Esophagus (tissue), 2 donors: Measurements from ENCODE around the gene EDNRA. TPM values are rescaled to one million over a fixed set of nuclear protein-coding genes. Genes with fewer than 3 reads are reported as not detected.

Experiments used
- H3K27ac ChIP-seq, 2 donors: one replicate each; pipeline ENCODE4 v1.5.1; 2013; ENCODE audit warnings: low read depth in 2 of 2, mild to moderate bottlenecking in 2 of 2, inconsistent platforms in 1 of 2, low read length in 1 of 2, moderate library complexity in 1 of 2
- H3K27me3 ChIP-seq, 2 donors: one replicate each; pipeline ENCODE4 v1.6.1; 2013; ENCODE audit warnings: low read length in 2 of 2, control low read depth in 1 of 2, mild to moderate bottlenecking in 1 of 2; ENCODE audit not compliant: insufficient read depth in 2 of 2, control insufficient read depth in 1 of 2
- H3K36me3 ChIP-seq, 2 donors: one replicate each; pipeline ENCODE4 v1.6.1; 2013; ENCODE audit warnings: low read length in 1 of 2; ENCODE audit not compliant: control insufficient read depth in 2 of 2, insufficient read depth in 2 of 2
- H3K4me1 ChIP-seq, 2 donors: one replicate each; pipeline ENCODE4 v1.6.1; 2013; ENCODE audit warnings: low read length in 1 of 2; ENCODE audit not compliant: control insufficient read depth in 2 of 2, insufficient read depth in 2 of 2
- H3K4me3 ChIP-seq, 2 donors: one replicate each; pipeline ENCODE4 v1.5.1; 2013; ENCODE audit warnings: low read length in 2 of 2, mild to moderate bottlenecking in 2 of 2, low read depth in 1 of 2, moderate library complexity in 1 of 2
- H3K9me3 ChIP-seq, 2 donors: one replicate each; pipeline ENCODE4 v1.6.1; 2013; ENCODE audit warnings: mild to moderate bottlenecking in 2 of 2, low read depth in 1 of 2, low read length in 1 of 2, moderate library complexity in 1 of 2; ENCODE audit not compliant: control insufficient read depth in 2 of 2, insufficient read depth in 1 of 2
- WGBS, 2 donors: extraction: QIAGEN DNeasy Blood & Tissue Kit; methylation state at CpG; one replicate each; pipeline ENCODE4 v1.1.7; 2013; 5-methylcytosine and 5-hydroxymethylcytosine counted together
- polyA plus RNA-seq, 2 donors: library from polyadenylated mRNA; stranded (reverse); fragments of 200-250 nt; gene quantifications; one replicate each; pipeline ENCODE4 v1.2.3, GENCODE V29; 2013
- donor health status: healthy with polysubstance abuse.
- donor health status: Bipolar disorder and iron deficiency.

The EDNRA gene
- polyA plus RNA-seq, 2 donors: 0.49 to 1.6 TPM

DNA sequence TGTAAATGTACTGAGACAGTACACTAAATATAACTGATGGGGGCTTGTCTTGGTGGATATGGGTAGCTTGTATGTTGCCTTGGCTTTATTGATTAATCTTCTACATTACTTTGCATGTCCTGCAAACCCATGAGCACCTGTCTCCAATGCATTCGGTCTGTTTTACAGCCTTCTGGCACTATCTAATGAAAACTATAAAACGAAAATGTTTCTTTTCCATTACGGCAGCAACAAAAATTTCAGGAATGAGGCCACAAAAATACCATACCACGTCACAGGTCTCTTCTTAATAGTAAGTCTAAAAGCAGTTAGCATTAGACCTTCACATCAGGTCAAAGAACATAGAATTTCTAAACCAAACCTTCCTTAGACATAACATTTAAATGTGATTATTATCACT lies 49.8 kb downstream of the EDNRA start:
- no peak overlapping the region for H3K27ac ChIP-seq
- H3K9me3 ChIP-seq: no peaks in the 10 kb centered on the region
- H3K36me3 ChIP-seq: peaks cover 0 to 2% of the 10 kb centered on the region in 2 donors
- no peaks in the 10 kb centered on the region for H3K4me1 ChIP-seq
- H3K4me3 ChIP-seq: no peak overlapping the region
- WGBS, 2 donors: 76 to 85% methylated on average over 4 of the region's 4 CpGs
- no peaks in the 10 kb centered on the region for H3K27me3 ChIP-seq

DNA sequence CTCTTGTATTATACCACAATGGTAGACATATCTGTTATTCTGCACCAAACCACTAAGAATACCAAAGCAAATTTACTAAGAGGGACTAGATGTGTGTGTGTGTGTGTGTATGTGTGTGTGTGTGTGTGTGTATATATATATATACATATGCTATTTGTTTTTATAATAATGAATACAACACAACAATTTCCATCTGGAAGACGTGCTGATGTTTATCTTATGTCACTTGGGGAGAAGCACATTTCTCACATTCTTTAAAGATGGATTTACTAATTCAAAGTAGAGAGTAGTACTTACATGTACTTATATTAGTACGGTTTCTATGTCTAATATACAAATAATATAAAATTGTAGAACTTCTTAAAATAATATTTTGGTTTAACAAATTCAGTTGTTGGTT lies 52.0 kb downstream of the EDNRA start:
- no peak overlapping the region for H3K27ac ChIP-seq

DNA sequence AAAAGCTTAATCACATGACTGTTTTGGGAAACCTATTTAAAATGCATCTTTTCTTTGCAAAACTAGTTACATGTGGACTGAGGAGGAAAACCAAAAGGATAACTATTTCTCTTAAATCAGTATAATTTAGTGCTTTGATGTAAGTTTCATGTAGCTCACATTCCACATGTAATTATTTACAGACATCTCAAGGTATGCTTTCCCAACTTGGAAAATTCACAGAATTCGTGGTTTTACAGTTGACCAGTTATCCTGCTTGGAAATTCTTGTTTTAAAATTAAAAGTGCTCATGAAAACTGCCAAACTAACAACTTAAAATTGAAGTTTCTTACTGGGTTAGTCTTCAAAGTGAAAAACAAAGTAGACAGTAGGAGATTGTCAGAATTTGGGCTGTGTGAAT lies 52.4 kb downstream of the EDNRA start:
- H3K4me3 ChIP-seq: no peak overlapping the region
- 70 to 77% methylated on average over 1 of the region's 1 CpG for WGBS, 2 donors

More for the DNA sequence above, 52.0 kb downstream of the EDNRA start:
- WGBS, 2 donors: 62 to 64% methylated on average over 2 of the region's 2 CpGs
- H3K4me3 ChIP-seq: no peak overlapping the region
- no peaks in the 10 kb centered on the region for H3K27me3 ChIP-seq
- H3K9me3 ChIP-seq: no peaks in the 10 kb centered on the region
- H3K36me3 ChIP-seq: peaks cover 0 to 2% of the 10 kb centered on the region in 2 donors
- no peaks in the 10 kb centered on the region for H3K4me1 ChIP-seq

DNA sequence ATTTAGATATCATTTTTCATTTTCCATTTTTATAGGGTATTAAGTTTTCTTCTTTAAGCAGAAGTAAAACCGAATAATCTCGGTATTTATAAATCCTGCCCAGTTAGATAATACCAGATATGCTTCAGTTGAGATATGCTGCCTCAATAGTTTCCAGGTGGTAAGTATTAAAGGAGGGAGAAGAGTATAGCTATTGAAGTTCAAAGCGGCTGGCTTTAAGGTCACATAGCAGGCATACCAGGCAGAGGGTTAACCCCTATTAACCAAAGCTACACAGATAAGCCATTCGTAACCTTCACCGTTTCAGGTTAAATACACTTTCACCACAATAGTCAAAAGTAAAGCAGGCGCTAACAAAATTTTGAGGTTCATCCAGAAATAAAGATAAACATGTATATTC lies 54.2 kb downstream of the EDNRA start:
- Histone ChIP-seq H3K27ac (no peak overlapping the region), H3K4me1 (no peaks in the 10 kb centered on the region), H3K36me3 (peaks cover 0 to 2% of the 10 kb centered on the region in 2 donors), H3K4me3 (no peak overlapping the region), H3K9me3 (no peaks in the 10 kb centered on the region), H3K27me3 (no peaks in the 10 kb centered on the region)
- 75 to 79% methylated on average over 6 of the region's 6 CpGs for WGBS, 2 donors

More for the DNA sequence above, 52.4 kb downstream of the EDNRA start:
- Histone ChIP-seq H3K27ac (no peak overlapping the region), H3K4me1 (no peaks in the 10 kb centered on the region), H3K9me3 (no peaks in the 10 kb centered on the region), H3K27me3 (no peaks in the 10 kb centered on the region), H3K36me3 (peaks cover 0 to 2% of the 10 kb centered on the region in 2 donors)

DNA sequence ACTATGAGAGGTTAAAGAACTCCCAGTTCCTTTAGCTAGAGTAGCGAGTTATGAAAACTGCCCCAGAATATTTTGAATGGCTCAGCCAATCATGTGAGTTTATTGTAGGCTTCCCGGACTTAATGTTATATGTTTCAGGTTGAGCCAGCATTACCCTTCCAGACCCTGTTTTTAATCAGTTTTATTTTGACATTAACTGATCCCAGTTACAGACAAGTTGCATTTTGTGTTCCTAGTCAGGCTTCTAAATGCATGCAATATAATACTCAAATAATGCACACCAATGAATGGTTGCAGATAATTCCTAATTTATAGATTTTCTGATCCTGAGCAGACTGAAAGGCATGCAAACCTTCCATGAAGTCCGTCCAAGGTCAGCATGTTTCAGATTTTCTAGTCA lies 57.8 kb downstream of the EDNRA start:
- peaks cover 0 to 2% of the 10 kb centered on the region in 2 donors for H3K36me3 ChIP-seq
- H3K9me3 ChIP-seq: no peaks in the 10 kb centered on the region
- H3K27me3 ChIP-seq: no peaks in the 10 kb centered on the region
- H3K4me3 ChIP-seq: no peak overlapping the region
- no peak overlapping the region for H3K27ac ChIP-seq
- WGBS, 2 donors: 82 to 86% methylated on average over 3 of the region's 3 CpGs
- no peaks in the 10 kb centered on the region for H3K4me1 ChIP-seq

DNA sequence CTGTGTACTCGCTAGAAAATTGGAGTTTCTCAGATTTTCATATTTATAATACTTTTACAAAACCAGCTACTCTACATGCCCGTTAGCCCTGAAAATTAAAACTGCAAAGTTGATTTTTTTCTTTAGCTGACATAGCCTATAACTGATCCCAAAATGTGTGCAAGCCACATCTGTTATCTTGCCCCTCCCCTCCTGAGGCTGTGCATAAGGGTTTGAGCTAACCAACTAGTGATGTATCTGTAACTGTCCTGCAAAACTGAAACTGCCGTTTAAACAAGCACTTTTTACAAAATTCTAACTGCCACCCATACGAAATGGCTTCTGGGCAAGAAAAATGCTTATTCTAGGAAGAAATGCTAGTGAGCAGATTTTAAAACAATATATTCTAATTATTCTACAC lies 59.1 kb downstream of the EDNRA start:
- no peaks in the 10 kb centered on the region for H3K27me3 ChIP-seq
- H3K36me3 ChIP-seq: peaks cover 0 to 2% of the 10 kb centered on the region in 2 donors
- H3K4me1 ChIP-seq: no peaks in the 10 kb centered on the region
- H3K4me3 ChIP-seq: no peak overlapping the region
- 79 to 85% methylated on average over 4 of the region's 4 CpGs for WGBS, 2 donors
- H3K27ac ChIP-seq: no peak overlapping the region
- H3K9me3 ChIP-seq: no peaks in the 10 kb centered on the region

DNA sequence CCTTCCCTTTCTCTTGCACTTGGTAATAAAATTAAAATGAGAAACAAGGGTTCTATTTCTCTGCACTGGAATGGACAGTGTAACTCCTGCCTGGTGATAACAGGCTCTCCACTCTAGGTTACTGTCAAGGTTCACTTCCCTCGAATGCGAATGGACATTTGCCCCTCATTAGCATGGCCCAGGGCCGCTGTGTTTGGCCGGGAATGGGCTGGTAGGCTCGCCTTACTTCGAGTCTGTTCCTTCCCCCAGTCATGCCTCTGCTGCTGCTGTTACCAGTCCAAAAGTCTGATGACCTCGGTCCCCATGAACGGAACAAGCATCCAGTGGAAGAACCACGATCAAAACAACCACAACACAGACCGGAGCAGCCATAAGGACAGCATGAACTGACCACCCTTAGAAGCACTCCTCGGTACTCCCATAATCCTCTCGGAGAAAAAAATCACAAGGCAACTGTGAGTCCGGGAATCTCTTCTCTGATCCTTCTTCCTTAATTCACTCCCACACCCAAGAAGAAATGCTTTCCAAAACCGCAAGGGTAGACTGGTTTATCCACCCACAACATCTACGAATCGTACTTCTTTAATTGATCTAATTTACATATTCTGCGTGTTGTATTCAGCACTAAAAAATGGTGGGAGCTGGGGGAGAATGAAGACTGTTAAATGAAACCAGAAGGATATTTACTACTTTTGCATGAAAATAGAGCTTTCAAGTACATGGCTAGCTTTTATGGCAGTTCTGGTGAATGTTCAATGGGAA lies 61.5 kb downstream of the EDNRA start:
- H3K4me3 ChIP-seq: no peak overlapping the region
- H3K36me3 ChIP-seq: no peaks in the 10 kb centered on the region
- 87 to 91% methylated on average over 17 of the region's 17 CpGs for WGBS, 2 donors
- H3K9me3 ChIP-seq: no peaks in the 10 kb centered on the region
- no peaks in the 10 kb centered on the region for H3K4me1 ChIP-seq
- no peaks in the 10 kb centered on the region for H3K27me3 ChIP-seq
- H3K27ac ChIP-seq: no peak overlapping the region

DNA sequence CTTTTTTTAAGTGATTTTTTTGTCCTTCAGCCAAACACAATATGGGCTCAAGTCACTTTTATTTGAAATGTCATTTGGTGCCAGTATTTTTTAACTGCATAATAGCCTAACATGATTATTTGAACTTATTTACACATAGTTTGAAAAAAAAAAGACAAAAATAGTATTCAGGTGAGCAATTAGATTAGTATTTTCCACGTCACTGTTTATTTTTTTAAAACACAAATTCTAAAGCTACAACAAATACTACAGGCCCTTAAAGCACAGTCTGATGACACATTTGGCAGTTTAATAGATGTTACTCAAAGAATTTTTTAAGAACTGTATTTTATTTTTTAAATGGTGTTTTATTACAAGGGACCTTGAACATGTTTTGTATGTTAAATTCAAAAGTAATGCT lies 62.1 kb downstream of the EDNRA start:
- WGBS, 2 donors: 60 to 65% methylated on average over 1 of the region's 1 CpG
- no peaks in the 10 kb centered on the region for H3K9me3 ChIP-seq
- H3K4me3 ChIP-seq: no peak overlapping the region
- H3K27ac ChIP-seq: no peak overlapping the region
- no peaks in the 10 kb centered on the region for H3K36me3 ChIP-seq
- no peaks in the 10 kb centered on the region for H3K4me1 ChIP-seq
- no peaks in the 10 kb centered on the region for H3K27me3 ChIP-seq

DNA sequence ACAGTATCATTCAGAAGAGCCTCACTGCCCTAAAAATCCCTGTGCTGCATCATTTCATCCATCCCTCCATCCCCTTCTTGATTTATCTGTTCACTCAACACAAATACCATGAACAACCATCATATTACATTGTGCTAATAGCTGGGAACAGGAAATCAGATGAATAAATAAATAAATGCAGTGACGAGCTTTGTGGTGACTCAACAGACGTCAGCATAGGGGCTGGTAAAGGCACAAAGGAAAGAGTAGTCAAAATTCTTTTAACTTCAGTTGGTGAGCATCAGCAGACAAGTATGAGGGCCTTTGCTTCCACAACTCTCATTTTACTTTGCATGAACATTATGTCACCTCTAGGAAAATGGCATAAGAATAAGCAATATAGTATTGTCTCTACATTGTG lies 65.5 kb downstream of the EDNRA start:
- 51 to 55% methylated on average over 2 of the region's 2 CpGs for WGBS, 2 donors
- no peaks in the 10 kb centered on the region for H3K9me3 ChIP-seq
- no peaks in the 10 kb centered on the region for H3K4me1 ChIP-seq
- H3K4me3 ChIP-seq: no peak overlapping the region
- no peak overlapping the region for H3K27ac ChIP-seq
- H3K27me3 ChIP-seq: no peaks in the 10 kb centered on the region
- H3K36me3 ChIP-seq: no peaks in the 10 kb centered on the region
